NCI-H774 (cell line): Measurements from ENCODE around the gene SLC7A5.
"Not testable (repeated sequence)": the region's sequence is repeated elsewhere in the genome, so short reads cannot be mapped to it uniquely, and the experiment has no call there.

Source experiments
- DNase-seq: peaks from one replicate; lab custom pipeline; 2025; lab: John Stamatoyannopoulos, UW

SLC7A5 gene

DNA sequence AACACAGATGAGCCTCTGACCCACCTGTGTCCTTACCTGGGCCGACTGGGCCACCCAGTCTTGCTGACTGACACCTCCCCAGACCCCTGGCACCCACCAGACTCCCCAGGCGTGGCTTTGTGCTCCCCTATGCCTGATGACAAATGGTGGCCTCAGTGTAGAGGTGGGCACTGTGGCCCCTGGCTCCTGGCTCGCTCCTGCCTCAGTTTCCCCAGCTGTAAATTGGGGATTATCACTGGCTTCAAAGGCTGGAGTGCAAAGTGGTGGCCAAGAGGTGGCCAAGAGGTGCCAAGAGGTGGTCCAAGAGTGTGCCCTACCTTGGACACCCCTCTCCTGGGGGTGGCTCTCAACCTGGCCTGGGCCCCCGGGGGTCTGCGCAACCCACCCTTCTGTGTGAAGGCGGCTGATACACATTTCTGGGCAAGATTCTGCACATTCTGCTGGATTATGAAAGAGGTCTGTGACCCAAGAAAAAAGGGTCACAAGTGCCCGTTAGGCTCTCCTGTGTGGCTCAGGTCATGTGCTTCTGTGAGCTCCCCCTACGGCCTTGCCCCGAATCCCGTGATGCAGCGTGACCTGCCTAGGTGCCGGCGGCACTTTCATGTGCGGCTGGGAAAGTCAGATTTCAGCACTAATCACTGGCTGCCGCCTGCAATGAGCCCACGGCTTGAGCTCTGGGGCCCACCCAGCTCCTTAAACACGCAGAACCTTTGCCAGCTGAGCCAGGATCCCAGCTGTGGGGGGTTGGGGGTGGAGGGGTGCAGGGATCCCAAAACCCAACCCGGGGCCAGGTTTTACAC is 7.8 kb downstream of the SLC7A5 start:
- DNase-seq = not testable (repeated sequence)

DNA sequence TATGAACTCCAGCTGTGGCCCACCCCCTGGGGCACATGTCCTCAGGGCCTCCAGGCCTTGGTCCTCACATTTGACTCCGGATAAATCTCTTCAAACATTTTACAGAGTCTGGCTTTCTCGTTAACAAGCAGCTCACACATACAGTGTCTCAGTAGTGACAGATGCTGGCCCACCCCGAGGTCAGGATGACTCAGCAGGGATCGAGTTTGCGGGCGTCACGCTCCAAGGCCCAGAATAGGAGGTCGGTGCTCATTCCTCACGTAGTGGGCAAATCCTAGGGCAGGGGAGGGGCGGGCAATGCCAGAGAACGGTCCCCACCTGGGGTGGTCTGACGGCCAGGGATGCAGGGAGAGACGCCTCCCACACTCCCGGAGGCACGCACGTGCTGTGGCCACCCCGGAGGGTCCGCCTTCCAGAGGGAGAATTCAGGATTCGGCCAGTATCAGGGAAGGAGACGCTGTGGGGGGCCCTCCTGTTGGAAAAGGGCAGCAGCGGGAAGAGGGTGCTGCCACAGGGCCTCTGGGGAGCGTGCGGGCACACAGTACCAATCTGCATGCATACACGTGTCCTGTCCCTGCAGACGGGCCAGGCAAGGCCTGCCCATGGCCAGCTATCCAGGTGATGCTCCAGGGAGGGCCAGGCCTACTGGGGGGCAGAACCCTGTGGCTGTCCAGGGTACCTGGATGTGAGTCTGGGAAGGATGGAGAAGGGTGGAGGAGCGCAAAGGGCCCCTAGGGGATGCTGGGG is 8.6 kb downstream of the SLC7A5 start:
- no peak for DNase-seq

DNA sequence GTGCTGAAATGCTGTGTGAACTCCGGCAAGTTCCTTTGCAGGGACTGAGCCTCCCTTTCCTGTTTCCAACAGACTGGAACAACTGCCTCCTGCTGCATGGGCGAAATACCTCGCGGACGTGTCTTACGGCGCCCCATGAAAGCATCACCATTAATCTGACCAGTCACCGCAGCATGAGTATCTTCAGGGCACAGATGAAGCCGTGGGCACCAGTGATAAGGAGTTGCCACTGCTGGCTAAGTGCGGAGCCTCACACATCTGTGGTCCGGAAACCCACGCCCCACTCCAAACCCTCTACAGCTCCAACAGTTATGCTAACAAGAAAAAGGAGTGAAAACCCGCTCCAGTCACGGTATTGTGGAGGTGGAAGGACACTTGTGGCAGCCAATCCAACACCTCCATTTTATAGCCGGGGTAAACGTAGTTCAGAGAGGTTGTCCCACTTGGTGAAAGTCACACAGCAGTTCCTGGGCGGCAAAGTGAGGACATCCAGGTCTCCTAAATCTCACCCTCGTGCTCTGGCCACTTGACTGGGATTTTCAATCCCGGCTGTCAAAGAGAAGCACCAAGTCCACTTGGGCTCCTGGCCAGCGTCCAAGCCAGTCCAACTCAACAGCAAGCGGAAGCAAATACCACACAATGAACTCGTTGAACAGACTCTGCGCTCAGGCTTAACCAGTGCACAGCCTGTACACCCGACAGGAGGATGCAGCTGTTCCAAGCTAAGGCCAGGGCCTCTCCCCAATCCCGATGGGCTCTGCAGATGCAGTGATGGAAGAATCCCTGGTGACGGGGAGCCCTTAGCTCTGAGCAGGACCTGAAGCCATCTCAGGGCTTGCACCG is 10.9 kb downstream of the SLC7A5 start:
- not testable (repeated sequence) for DNase-seq

DNA sequence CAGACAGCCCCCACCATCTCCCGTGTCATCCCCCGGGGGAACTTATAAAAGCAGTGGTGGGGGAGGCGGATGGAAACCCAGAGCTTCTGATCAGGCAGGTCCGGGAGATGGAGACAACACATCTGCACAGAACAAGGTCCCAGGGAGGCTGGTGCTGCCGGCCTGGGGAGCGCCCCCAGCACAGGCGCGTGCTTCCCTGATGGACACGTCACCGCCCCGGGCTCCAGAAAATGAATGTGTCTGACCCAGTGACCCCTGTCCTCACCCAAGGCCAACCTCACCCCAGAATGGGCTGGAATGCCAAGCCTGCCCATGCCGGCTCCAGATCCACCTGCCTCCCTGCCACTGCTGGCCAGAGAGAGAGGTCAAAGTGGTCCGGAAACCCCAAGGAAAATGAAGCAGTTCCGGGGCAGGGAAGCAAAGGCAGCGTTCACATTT is 12.5 kb downstream of the SLC7A5 start:
- no peak for DNase-seq

DNA sequence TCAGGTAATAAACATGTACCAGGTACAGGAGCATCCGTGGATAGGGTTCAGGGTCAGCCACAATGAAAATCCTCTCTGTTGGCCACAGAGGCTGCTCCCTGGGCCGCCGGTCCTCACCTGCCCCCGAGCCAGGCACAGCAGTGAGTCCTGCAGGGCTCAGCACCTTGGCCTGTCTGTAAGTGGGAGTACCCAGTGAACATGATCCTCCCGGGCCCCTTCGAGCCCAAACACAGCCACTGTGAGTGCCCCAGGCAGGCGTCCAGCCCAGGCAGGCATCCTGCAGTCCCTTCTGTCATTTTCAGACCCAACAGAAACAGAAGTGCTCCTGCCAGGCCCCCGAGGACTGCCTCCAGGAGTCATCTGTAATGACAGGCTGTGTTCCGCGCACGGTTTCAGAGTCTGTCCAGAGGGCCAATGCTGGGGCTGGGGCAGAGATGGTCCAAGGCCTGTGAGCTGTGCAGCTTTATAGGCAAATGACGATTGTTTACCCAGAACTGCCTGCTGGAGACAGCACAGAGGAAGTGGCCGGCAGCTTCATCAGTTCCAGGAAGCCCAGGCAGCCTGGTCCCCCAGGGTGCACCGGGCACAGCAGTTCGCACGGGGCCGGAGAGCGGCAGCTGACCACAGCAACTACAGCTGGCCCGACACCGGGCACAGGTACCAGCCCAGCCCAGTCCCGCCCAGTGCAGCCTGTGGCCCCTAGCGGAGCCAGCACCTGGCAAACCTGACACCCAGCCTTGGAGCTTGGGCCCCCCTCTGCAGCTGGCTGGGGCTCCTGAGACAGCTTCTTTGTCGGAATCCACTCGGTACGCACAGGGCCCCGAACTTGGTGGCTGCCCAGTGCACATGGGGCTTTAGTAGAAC is 13.2 kb downstream of the SLC7A5 start:
- DNase-seq = no peak

DNA sequence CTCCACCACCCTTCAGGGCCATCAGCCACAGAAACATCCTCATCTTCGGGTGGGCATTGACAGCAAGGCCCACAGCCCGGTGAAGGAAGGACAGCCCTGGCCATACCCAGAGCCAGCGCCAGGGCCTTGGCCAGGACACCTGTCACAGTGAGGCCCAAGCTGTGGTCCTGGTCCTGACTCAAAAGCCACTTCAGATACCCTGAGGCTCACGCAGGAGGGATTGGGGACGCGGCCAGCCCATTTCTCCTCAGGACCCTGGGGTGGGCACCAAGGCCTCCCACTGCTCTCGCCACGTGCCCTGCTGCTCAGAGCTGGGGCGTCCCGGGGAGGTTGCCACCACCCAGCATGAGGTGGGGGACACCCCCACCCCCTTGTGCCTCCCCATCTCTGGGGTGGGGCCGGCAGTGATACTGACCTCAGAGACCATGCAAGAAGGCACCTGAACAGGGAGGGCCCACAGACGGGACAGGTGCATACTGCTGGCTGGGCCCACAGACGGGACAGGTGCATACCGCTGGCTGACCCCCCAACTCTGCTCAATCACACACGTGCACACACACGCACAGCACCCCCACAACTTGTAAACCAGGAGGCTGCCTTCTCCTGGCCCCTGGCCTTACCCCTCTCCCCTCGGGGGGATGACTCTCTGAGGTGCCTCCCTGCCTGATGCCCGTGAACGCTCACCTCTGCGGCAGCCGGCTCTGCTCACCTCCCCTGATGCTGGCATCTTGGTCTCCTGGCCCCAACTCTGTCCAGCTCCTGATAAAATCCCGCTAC is 14.2 kb downstream of the SLC7A5 start:
- no peak for DNase-seq

DNA sequence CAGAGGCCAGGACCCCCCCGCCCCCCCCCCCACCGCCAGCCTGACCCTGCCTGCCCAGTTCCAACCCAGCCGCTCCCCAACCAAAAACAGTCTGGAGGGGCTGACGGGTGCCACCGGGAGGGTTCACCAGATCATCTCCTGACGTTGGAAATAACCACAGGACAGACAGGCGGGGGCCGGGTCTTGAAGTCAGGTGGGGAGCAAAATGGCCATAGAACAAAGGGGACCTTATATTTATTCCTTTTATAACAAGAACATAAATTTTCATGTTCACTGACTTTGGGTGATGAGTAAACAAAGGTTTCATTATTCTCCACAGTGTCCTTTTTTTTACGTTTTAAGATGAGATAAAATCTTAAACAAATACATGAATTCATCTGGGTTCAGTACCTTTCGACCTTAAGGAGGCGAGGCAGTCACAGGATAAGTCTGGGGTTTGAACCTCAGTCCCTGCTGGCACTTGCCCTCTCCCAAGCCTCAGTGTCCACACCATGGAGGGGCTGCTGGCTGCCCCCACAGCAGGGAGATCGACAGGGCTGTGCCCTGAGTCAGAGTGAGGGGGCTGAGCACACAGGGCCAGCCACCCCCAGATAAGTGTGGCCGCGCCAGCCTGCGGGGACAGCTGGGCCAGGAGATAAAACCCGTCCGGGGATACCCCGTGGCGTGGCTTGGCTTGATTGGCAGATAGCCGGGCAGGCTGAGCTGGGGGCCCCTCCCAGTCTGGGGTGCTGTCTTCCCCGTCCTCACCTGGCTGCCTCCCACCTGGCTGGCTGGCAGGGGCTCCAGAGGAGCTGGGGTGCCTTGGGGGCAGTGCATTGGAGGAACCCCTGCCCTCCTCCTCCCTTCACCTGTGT is 15.0 kb downstream of the SLC7A5 start:
- DNase-seq = no peak

DNA sequence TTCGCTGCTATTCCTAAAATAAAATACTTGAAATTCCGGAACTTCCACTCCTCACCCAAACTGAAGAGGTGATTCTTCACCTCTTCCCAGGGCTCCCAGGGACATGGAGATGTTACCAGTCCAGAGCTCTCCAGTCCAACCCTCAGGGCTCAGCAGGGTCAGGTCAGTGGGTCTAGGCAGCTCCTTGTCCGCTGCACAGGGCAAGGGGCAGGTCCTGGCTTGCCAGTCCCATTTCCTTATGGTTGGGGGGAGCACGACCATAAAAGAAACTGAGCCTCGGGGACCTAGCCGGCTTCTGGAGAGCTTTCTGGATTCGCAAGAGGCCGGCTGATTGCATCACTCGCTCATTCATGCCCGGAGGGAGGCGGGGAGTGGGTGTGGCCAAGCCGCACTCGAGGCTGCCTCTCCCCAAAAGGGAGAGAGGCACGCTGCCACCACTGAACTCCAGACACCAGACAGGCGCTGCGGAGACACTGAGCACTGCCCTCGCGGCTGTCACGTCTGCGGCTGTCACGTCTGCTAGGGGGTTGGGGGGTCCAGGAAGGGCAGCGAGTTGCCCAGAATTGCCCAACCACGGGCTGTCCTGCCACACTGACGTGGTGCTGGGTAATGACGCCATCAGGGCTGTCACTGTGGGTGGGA is 15.8 kb downstream of the SLC7A5 start:
- DNase-seq = peak; percentile 44

DNA sequence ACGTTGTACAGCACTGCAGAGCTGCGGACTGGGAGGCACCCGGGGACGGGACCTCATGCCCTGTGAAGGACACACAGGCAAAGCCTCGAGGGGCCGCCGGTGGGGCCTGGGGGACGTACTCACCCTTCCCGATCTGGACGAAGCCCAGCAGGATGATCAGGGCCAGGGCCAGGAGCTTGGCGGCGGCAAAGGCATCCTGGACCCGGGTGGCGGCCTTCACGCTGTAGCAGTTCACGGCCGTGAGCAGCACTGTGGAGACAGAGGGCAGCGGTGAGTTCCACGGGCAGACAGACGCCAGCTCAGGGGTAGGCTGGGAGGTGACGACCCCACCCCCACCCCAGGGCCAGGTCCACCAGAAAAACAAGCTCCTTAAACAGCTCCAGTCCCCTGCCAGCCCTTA is 17.7 kb downstream of the SLC7A5 start:
- DNase-seq = no peak

DNA sequence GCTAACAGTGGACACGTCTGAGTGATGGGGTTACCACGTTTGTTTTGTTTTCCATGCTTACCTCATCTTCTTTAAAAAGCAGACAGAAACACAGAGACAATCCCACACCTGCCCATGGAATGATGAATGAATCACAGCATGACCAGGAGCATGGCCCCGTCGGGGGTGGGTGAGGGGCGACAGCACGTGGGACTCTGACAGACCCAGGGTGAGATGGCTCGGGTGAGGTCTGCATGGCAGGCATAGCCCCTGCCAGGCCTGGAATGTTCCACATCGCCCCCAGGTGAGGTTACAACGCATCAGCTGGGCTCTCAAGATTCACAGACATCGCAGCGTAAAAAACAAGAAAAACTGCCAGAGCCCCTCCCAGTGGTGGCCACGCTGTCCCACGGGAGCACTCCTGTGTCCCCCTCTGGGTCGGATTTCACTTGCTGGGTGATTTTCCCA is 18.1 kb downstream of the SLC7A5 start:
- DNase-seq = no peak

DNA sequence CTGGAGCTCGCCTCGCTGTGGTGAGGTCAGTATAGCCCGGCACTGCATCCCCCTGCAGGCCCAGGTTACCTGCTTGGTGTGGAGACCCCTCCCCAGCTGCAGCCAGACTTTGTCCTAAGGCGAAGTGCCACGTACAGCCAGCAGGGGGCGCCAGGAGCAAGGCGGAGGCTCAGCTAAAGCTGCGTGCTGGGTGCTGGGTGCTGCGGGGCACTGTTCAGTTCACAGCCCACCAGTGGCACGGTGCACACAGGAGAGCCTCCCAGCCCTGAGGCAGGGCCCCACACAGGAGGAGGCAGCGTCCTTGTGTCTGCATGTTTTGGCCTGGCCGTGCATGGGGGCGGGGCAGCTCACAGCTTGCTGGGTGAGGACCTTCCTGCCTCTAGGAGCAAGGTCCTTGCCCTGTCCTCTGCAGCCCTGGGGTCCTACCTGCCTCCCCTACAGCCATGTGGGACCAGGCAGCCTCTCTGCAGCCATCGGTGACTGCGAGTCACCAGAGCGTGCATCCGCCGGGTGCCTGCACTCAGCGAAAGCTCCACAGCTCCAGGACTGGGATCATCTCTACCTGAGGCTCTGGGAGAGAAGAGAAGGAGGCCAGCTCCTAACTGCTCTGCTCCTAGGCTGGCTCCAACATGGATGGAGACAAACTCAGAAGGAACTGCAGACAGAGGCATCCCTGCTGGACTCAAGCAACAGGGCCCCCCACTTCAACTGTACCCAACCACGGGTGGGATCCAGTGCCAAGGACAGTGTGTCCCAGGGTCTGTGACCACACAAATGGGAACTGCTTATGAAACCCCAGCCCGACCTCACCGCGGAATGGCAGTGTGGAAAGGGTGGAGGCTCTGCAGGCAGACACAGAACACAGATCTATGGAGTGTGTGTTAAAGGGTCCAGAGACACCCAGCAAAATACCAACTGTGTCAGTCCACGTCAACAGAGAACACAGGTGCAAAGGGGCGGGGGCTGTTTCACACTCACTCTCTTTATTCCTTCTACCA is 19.0 kb downstream of the SLC7A5 start:
- no peak for DNase-seq

DNA sequence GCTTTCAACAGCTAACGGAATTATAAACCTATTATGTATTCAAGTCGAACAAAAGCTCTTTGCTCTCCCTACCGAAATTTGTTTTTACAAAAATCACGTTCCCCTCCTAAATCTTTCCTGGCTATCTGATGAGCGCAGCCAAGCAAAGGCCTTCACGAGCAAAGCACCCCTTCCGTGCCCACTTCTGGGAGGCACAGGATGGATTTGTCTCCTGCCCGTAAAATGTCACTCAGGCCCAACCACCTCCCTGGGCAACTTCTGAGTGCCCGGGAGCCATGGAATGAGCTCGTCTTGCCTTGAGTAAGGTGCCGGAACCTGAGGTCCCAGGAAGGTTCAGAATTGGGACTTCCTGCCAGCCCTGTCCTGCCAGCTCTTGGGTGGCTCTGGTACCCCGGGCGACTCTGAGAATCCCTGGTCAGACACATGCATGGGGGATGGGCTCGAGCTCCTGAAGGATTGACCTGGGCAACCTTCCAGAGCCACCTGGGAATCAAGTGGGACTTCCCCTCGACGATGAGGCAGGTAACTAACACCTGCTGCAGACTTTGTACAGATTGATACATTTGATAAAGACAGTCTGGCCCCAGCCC is 19.8 kb downstream of the SLC7A5 start:
- DNase-seq = no peak

DNA sequence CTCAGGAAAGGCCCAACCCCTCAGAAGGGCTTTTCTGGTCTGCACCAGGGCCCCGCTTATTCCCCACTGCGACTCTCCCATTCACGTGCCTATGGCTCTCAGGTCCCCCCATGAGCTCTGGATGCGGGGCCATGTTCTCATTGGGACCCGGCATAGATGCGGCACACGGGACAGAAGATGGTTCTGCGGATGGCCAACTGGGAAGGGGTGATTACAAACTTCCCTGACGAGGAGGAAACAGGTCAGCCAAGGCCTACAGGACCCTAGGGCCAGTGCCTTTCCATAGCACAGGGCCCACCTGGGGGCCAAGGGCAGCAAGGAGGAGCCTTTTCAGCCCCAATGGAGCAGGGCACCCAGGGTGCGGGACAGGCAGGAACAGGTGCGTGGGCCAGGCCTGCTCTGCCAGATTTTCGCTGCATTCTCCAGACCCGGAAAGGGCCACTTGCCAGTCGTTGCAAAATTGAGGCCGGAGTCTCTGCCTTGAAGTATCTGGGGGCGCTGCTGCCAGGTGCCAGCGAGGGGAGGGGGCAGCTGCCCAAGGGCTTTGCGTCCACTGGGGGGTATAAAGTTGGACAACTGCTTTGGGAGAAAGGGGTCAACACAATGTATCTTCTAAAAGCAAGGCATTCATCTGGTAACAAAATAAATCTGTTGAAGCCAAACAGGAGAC is 20.5 kb downstream of the SLC7A5 start:
- no peak for DNase-seq

DNA sequence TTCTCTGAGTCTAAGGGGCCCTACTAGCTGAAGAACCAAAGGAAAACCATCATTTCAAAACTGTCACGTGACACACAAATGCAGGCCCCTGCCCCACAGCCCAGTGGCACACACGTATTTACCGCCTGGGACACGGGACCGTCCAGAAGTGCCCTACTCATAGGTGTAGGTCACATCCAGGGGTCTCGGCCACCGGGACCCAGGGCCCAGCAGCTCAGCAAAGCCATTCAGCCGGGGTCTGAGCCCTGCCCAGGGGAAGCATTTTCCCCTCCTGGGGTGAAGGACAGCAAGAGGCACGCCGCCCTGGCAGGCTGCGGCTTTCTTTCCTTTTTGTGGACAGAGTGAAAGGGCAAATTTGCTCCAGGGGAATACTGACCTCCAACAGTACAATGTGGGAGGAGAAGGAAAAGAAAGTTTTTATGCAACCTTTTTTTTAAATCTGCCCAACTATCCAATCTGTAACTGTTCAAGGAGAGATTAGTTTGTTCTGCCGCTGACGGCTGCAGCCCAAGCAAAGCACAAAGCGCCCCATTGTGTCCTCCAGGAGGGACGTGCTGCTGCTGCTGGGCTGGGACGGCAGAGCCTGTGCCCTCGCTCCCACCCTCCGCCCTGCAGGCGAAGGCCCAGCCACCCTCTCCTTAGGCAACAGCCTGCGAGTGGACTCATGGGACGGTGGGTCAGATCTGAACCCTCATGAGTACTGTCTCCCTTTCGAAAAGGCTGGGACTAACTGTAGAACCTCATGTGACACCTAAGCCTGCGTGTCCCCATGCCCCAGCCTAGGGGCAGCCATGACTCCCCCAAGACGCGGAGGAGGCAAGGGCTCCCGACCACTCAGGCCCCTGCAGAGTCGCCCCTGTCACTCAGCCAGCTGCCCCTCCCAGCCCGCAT is 21.3 kb downstream of the SLC7A5 start:
- no peak for DNase-seq

DNA sequence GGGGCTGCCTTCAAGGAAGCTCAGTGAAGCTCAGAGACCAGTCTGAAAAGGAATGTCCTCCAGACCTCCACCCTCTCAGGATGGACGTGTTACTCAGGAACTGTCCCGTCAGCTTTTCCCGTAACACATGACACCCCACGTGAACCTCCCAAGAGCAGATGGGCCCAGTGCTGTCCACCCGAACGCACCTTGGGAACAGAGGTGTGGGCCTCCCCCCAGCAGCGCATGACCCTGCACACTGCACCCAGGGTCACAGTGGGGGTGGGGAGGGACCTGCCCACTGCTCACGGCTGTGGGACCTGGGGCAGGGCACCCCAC is 21.9 kb downstream of the SLC7A5 start:
- DNase-seq = no peak
